ENCODE data around the gene MSANTD3. TPM values are rescaled to one million over a fixed set of nuclear protein-coding genes. Genes with fewer than 3 reads are reported as not detected.
"Not testable (repeated sequence)": the region's sequence is repeated elsewhere in the genome, so short reads cannot be mapped to it uniquely, and the experiment has no call there.

MSANTD3 gene
- 15.1 TPM for polyA plus RNA-seq
- long read RNA-seq, donor 1, partial matches to known transcripts, result 0 of 5 reads
- long read RNA-seq, donor 1, other reads (novel, unspliced or antisense), result 0 of 5 reads
- long read RNA-seq, donor 2, partial matches to known transcripts, result 5 of 12 reads
- long read RNA-seq, donor 2, other reads (novel, unspliced or antisense), result 0 of 12 reads
- long read RNA-seq, donor 3, result 0 reads
- long read RNA-seq, donor 4, partial matches to known transcripts, result 0 of 3 reads
- long read RNA-seq, donor 4, other reads (novel, unspliced or antisense), result 0 of 3 reads
- long read RNA-seq, donor 5, partial matches to known transcripts, result 0 of 2 reads
- long read RNA-seq, donor 5, other reads (novel, unspliced or antisense), result 0 of 2 reads
- long read RNA-seq, donor 6, transcript MSANTD3-203 (3 exons, 1,362 nt), result major isoform, 5 of 13 reads
- long read RNA-seq, donor 6, partial matches to known transcripts, result 7 of 13 reads
- long read RNA-seq, donor 6, other reads (novel, unspliced or antisense), result 0 of 13 reads
- long read RNA-seq, donor 7, transcript MSANTD3-203 (3 exons, 1,362 nt), result major isoform, 5 of 10 reads
- long read RNA-seq, donor 7, partial matches to known transcripts, result 5 of 10 reads
- long read RNA-seq, donor 7, other reads (novel, unspliced or antisense), result 0 of 10 reads
- long read RNA-seq, donor 8, partial matches to known transcripts, result 11 of 12 reads
- long read RNA-seq, donor 8, other reads (novel, unspliced or antisense), result 0 of 12 reads
- long read RNA-seq, donor 9, transcript MSANTD3-203 (3 exons, 1,362 nt), result major isoform, 8 of 25 reads
- long read RNA-seq, donor 9, partial matches to known transcripts, result 16 of 25 reads
- long read RNA-seq, donor 9, other reads (novel, unspliced or antisense), result 0 of 25 reads
- long read RNA-seq, donor 10, partial matches to known transcripts, result 0 of 6 reads
- long read RNA-seq, donor 10, other reads (novel, unspliced or antisense), result 0 of 6 reads
- long read RNA-seq, donor 11, partial matches to known transcripts, result 5 of 10 reads
- long read RNA-seq, donor 11, other reads (novel, unspliced or antisense), result 0 of 10 reads

- Histone ChIP-seq H3K9me3 (ENCODE audit: control insufficient read depth, low read depth, low read length) (no peaks in the 10 kb centered on the region), H3K36me3 (ENCODE audit: control insufficient read depth, insufficient read depth, low read length) (no peaks in the 10 kb centered on the region), H3K27ac (ENCODE audit: low read length) (peak within 1 kb of the TSS; percentile 69), H3K4me1 (ENCODE audit: control insufficient read depth, insufficient read depth, low read length) (peaks cover 7% of the 10 kb centered on the region), H3K4me3 (ENCODE audit: low read length) (peak within 1 kb of the TSS; percentile 70), H3K27me3 (ENCODE audit: control insufficient read depth, insufficient read depth, low read length) (no peaks in the 10 kb centered on the region)
- WGBS (ENCODE audit: insufficient coverage, low lambda C conversion rate), result 0% methylated on average over 4 of the region's 80 CpGs
- DNase-seq, result peak; percentile 50 to 80
These were observed at the start of gene MSANTD3 for GRCh38 chr9:100426530-100427365. MSANTD3 (plus strand) TSS chr9:100427143; CDS start chr9:100441939, 14,796 bp downstream.

GRCh38 chr9:100379862-100380261 lies 47.1 kb upstream of the MSANTD3 start:
- H3K36me3 ChIP-seq (ENCODE audit: control insufficient read depth, insufficient read depth, low read length), result no peaks in the 10 kb centered on the region
- H3K4me1 ChIP-seq (ENCODE audit: control insufficient read depth, insufficient read depth, low read length), result no peaks in the 10 kb centered on the region
- WGBS (ENCODE audit: insufficient coverage, low lambda C conversion rate), result no CpG with 5 or more reads among the region's 4 CpGs
- no peak overlapping the region for H3K27ac ChIP-seq (ENCODE audit: low read length)
- H3K9me3 ChIP-seq (ENCODE audit: control insufficient read depth, low read depth, low read length), result no peaks in the 10 kb centered on the region
- no peaks in the 10 kb centered on the region for H3K27me3 ChIP-seq (ENCODE audit: control insufficient read depth, insufficient read depth, low read length)
- DNase-seq, result no peak
- H3K4me3 ChIP-seq (ENCODE audit: low read length), result no peak overlapping the region

DNA sequence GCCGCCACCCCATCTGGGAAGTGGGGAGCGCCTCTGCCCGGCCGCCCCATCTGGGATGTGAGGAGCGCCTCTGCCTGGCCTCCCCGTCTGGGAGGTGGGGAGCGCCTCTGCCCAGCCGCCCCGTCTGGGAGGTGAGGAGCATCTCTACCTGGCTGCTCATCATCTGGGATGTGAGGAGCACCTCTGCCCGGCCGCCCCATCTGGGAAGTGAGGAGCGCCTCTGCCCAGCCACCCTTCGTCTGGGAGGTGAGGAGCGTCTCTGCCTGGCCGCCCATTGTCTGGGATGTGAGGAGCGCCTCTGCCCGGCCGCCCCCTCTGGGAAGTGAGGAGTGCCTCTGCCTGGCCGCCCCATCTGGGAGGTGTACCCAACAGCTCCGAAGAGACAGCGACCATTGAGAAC lies 34.0 kb upstream of the MSANTD3 start:
- not testable (repeated sequence) for DNase-seq; H3K4me1 ChIP-seq (ENCODE audit: control insufficient read depth, insufficient read depth, low read length); H3K27me3 ChIP-seq (ENCODE audit: control insufficient read depth, insufficient read depth, low read length); H3K27ac ChIP-seq (ENCODE audit: low read length); H3K36me3 ChIP-seq (ENCODE audit: control insufficient read depth, insufficient read depth, low read length); H3K4me3 ChIP-seq (ENCODE audit: low read length)
- no CpG with 5 or more reads among the region's 21 CpGs for WGBS (ENCODE audit: insufficient coverage, low lambda C conversion rate)
- peaks cover 11% of the 10 kb centered on the region for H3K9me3 ChIP-seq (ENCODE audit: control insufficient read depth, low read depth, low read length)

- H3K4me1 ChIP-seq (ENCODE audit: control insufficient read depth, insufficient read depth, low read length), result no peaks in the 10 kb centered on the region
- H3K36me3 ChIP-seq (ENCODE audit: control insufficient read depth, insufficient read depth, low read length), result no peaks in the 10 kb centered on the region
- peaks cover 11% of the 10 kb centered on the region for H3K9me3 ChIP-seq (ENCODE audit: control insufficient read depth, low read depth, low read length)
- no peaks in the 10 kb centered on the region for H3K27me3 ChIP-seq (ENCODE audit: control insufficient read depth, insufficient read depth, low read length)
- no peak overlapping the region for H3K27ac ChIP-seq (ENCODE audit: low read length)
- no peak for DNase-seq
- H3K4me3 ChIP-seq (ENCODE audit: low read length), result no peak overlapping the region
These were observed 32.8 kb upstream of the MSANTD3 start for GRCh38 chr9:100394032-100394695.

DNA sequence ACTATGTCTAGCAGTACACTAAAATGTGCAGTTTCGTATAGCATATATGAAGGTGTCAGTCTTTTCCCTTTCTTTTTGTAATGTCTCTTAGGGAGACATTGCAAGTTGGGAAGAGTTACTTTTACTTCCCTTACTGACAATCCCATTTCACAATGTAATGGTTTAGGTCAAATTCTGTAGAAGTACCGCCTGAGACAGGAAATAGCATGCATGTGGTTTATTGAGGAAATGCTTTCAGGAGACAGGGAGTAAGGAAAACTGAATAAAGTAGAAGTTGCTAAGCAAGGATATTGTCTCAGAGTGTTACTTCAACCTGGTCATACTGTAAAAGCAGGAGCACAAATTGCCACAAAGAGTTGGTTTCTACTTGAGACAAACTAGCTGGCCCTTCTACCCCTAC lies 32.1 kb upstream of the MSANTD3 start:
- no peak for DNase-seq

DNA sequence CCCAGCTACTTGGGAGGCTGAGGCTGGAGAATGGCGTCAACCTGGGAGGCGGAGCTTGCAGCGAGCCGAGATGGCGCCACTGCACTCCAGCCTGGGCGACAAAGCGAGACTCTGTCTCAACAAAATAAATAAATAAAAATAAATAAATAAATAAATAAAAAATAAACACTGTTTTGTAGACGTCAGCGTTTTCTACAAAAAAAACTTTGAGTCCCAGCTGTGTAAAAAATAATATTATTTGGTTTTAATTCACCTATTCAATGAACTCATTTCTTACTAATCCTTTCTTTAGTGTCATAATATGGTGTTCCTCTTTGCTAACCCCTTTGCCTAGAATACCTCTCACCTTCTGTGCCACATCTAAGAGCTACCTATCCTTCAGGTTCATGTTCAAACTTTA lies 30.2 kb upstream of the MSANTD3 start:
- no peaks in the 10 kb centered on the region for H3K27me3 ChIP-seq (ENCODE audit: control insufficient read depth, insufficient read depth, low read length)
- peaks cover 11% of the 10 kb centered on the region for H3K9me3 ChIP-seq (ENCODE audit: control insufficient read depth, low read depth, low read length)
- H3K27ac ChIP-seq (ENCODE audit: low read length), result no peak overlapping the region
- H3K4me1 ChIP-seq (ENCODE audit: control insufficient read depth, insufficient read depth, low read length), result no peaks in the 10 kb centered on the region
- H3K4me3 ChIP-seq (ENCODE audit: low read length), result no peak overlapping the region
- no peaks in the 10 kb centered on the region for H3K36me3 ChIP-seq (ENCODE audit: control insufficient read depth, insufficient read depth, low read length)
- 93% methylated on average over 5 of the region's 9 CpGs for WGBS (ENCODE audit: insufficient coverage, low lambda C conversion rate)
- DNase-seq, result no peak

More for the DNA sequence above, 32.1 kb upstream of the MSANTD3 start:
- Histone ChIP-seq H3K27me3 (ENCODE audit: control insufficient read depth, insufficient read depth, low read length) (no peaks in the 10 kb centered on the region), H3K9me3 (ENCODE audit: control insufficient read depth, low read depth, low read length) (peaks cover 11% of the 10 kb centered on the region), H3K4me3 (ENCODE audit: low read length) (no peak overlapping the region), H3K4me1 (ENCODE audit: control insufficient read depth, insufficient read depth, low read length) (no peaks in the 10 kb centered on the region), H3K36me3 (ENCODE audit: control insufficient read depth, insufficient read depth, low read length) (no peaks in the 10 kb centered on the region), H3K27ac (ENCODE audit: low read length) (no peak overlapping the region)
- WGBS (ENCODE audit: insufficient coverage, low lambda C conversion rate), result 80% methylated on average over 1 of the region's 2 CpGs

GRCh38 chr9:100397529-100398266 lies 29.2 kb upstream of the MSANTD3 start:
- Histone ChIP-seq H3K9me3 (ENCODE audit: control insufficient read depth, low read depth, low read length) (peaks cover 5% of the 10 kb centered on the region), H3K4me3 (ENCODE audit: low read length) (no peak overlapping the region), H3K4me1 (ENCODE audit: control insufficient read depth, insufficient read depth, low read length) (no peaks in the 10 kb centered on the region), H3K27ac (ENCODE audit: low read length) (no peak overlapping the region), H3K27me3 (ENCODE audit: control insufficient read depth, insufficient read depth, low read length) (no peaks in the 10 kb centered on the region), H3K36me3 (ENCODE audit: control insufficient read depth, insufficient read depth, low read length) (no peaks in the 10 kb centered on the region)
- DNase-seq, result no peak
- no CpG with 5 or more reads among the region's 3 CpGs for WGBS (ENCODE audit: insufficient coverage, low lambda C conversion rate)

DNA sequence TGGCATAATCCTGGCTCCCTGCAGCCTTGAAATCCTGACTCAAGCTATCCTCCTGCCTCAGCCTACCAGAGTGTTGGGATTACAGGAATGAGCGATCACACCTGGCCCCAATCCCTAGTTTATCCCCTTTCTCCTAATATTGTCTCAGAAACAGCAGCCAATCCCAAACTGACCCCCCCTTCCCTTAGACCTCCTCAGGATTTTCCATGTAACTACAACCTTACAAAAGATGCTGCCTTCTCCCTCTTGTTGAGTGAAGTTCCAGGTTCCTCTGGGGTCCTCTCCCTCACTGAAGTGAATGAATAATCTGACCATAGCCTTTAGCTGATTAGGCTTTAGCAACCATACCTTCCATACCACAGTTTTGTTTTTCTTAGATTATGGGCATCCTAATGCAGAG lies 25.9 kb upstream of the MSANTD3 start:
- H3K4me1 ChIP-seq (ENCODE audit: control insufficient read depth, insufficient read depth, low read length), result no peaks in the 10 kb centered on the region
- WGBS (ENCODE audit: insufficient coverage, low lambda C conversion rate), result no CpG with 5 or more reads among the region's 1 CpG
- no peak overlapping the region for H3K27ac ChIP-seq (ENCODE audit: low read length)
- no peak overlapping the region for H3K4me3 ChIP-seq (ENCODE audit: low read length)
- H3K27me3 ChIP-seq (ENCODE audit: control insufficient read depth, insufficient read depth, low read length), result no peaks in the 10 kb centered on the region
- no peak for DNase-seq
- no peaks in the 10 kb centered on the region for H3K9me3 ChIP-seq (ENCODE audit: control insufficient read depth, low read depth, low read length)
- no peaks in the 10 kb centered on the region for H3K36me3 ChIP-seq (ENCODE audit: control insufficient read depth, insufficient read depth, low read length)

- H3K36me3 ChIP-seq (ENCODE audit: control insufficient read depth, insufficient read depth, low read length), result no peaks in the 10 kb centered on the region
- no peaks in the 10 kb centered on the region for H3K4me1 ChIP-seq (ENCODE audit: control insufficient read depth, insufficient read depth, low read length)
- H3K27ac ChIP-seq (ENCODE audit: low read length), result no peak overlapping the region
- H3K4me3 ChIP-seq (ENCODE audit: low read length), result no peak overlapping the region
- no peak for DNase-seq
- no peaks in the 10 kb centered on the region for H3K9me3 ChIP-seq (ENCODE audit: control insufficient read depth, low read depth, low read length)
- peaks cover 2% of the 10 kb centered on the region for H3K27me3 ChIP-seq (ENCODE audit: control insufficient read depth, insufficient read depth, low read length)
- WGBS (ENCODE audit: insufficient coverage, low lambda C conversion rate), result no CpG with 5 or more reads among the region's 1 CpG
These were observed 20.0 kb upstream of the MSANTD3 start for GRCh38 chr9:100406962-100407361.
